COLO668 (cell line): Measurements from ENCODE around the gene SPRR2F.

Experiments used
- DNase-seq: peaks from one replicate; lab custom pipeline; 2025; ENCODE audit not compliant: unreplicated experiment; lab: John Stamatoyannopoulos, UW

Gene SPRR2F

GRCh38 chr1:153081736-153082135, 31.6 kb downstream of the SPRR2F start:
- DNase-seq = no peak

- no peak for DNase-seq
Measured at GRCh38 chr1:153072806-153073726, 40.2 kb downstream of the SPRR2F start.

GRCh38 chr1:153071511-153071910, 41.8 kb downstream of the SPRR2F start, which contains the start of gene SPRR2B:
SPRR2B (minus strand) TSS chr1:153071611; CDS start chr1:153070839, 772 bp downstream.
- DNase-seq = no peak

- no peak for DNase-seq
Measured at GRCh38 chr1:153070243-153070642, 43.1 kb downstream of the SPRR2F start.
